Stimulated activated CD4-positive, alpha-beta T cell treated with anti-CD3 and anti-CD28 coated beads, Interleukin-1b, Interleukin-23, amount 100 ng/mL, for 24 hours (primary cell): ENCODE results near the gene ABHD12.

Experiments used
- DNase-seq, 4 experiments: peaks; one replicate each; pipeline ENCODE4 v3.0.0-alpha.2; 2020; ENCODE audit warnings: low read depth in 4 of 4, low spot score in 1 of 4

The ABHD12 gene

GRCh38 chr20:25258828-25259227 lies 131.8 kb downstream of the ABHD12 start:
- DNase-seq = no peak

GRCh38 chr20:25258476-25258805 lies 132.2 kb downstream of the ABHD12 start:
- DNase-seq = no peak

- no peak for DNase-seq
These were observed 132.7 kb downstream of the ABHD12 start for GRCh38 chr20:25257756-25258475.

GRCh38 chr20:25257130-25257529 lies 133.5 kb downstream of the ABHD12 start:
- no peak for DNase-seq

GRCh38 chr20:25256226-25256859 lies 134.3 kb downstream of the ABHD12 start:
- no peak for DNase-seq

GRCh38 chr20:25254986-25255680 lies 135.5 kb downstream of the ABHD12 start:
- DNase-seq = no peak

GRCh38 chr20:25254571-25254970 lies 136.1 kb downstream of the ABHD12 start:
- no peak for DNase-seq

GRCh38 chr20:25253606-25254275 lies 136.9 kb downstream of the ABHD12 start:
- no peak for DNase-seq

- DNase-seq = no peak
These were observed 137.8 kb downstream of the ABHD12 start for GRCh38 chr20:25252686-25253421.

- no peak for DNase-seq
These were observed 138.4 kb downstream of the ABHD12 start for GRCh38 chr20:25252230-25252651.

- DNase-seq = no peak
These were observed 139.1 kb downstream of the ABHD12 start for GRCh38 chr20:25251558-25251957.

- DNase-seq = no peak
These were observed 139.6 kb downstream of the ABHD12 start for GRCh38 chr20:25251019-25251418.

- DNase-seq = no peak
These were observed 140.1 kb downstream of the ABHD12 start for GRCh38 chr20:25250508-25250907.
